Coronary artery (tissue), 2 donors: Measurements from ENCODE around the gene RALGAPA1.

Experiments
- DNase-seq: peaks from one replicate; pipeline ENCODE4 v3.0.0-alpha.2; 2017; ENCODE audit warnings: low spot score
- H3K27ac ChIP-seq, 2 donors: fragments of 200-600 bp; sonication (generic); one replicate each; pipeline ENCODE4 v1.5.1; 2016 to 2019
- H3K4me3 ChIP-seq: fragments of 200-600 bp; sonication (generic); 2 replicates; pipeline ENCODE4 v1.5.1; 2016; ENCODE audit warnings: mild to moderate bottlenecking, moderate library complexity
- TF ChIP-seq, protein P1 (sequence below): fragments of 200-600 bp; sonication (generic); IDR thresholded peaks from one replicate; pipeline ENCODE4 v1.5.1; 2019; ENCODE audit warnings: antibody characterized with exemption

RALGAPA1 gene

GRCh38 chr14:35534208-35534872 is 274.8 kb downstream of the RALGAPA1 start:
- peak overlapping the region; percentile 73 for H3K4me3 ChIP-seq
- no peak overlapping the region for H3K27ac ChIP-seq
- TF ChIP-seq, protein P1, sequence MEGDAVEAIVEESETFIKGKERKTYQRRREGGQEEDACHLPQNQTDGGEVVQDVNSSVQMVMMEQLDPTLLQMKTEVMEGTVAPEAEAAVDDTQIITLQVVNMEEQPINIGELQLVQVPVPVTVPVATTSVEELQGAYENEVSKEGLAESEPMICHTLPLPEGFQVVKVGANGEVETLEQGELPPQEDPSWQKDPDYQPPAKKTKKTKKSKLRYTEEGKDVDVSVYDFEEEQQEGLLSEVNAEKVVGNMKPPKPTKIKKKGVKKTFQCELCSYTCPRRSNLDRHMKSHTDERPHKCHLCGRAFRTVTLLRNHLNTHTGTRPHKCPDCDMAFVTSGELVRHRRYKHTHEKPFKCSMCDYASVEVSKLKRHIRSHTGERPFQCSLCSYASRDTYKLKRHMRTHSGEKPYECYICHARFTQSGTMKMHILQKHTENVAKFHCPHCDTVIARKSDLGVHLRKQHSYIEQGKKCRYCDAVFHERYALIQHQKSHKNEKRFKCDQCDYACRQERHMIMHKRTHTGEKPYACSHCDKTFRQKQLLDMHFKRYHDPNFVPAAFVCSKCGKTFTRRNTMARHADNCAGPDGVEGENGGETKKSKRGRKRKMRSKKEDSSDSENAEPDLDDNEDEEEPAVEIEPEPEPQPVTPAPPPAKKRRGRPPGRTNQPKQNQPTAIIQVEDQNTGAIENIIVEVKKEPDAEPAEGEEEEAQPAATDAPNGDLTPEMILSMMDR, result no peak
- no peak for DNase-seq

DNA sequence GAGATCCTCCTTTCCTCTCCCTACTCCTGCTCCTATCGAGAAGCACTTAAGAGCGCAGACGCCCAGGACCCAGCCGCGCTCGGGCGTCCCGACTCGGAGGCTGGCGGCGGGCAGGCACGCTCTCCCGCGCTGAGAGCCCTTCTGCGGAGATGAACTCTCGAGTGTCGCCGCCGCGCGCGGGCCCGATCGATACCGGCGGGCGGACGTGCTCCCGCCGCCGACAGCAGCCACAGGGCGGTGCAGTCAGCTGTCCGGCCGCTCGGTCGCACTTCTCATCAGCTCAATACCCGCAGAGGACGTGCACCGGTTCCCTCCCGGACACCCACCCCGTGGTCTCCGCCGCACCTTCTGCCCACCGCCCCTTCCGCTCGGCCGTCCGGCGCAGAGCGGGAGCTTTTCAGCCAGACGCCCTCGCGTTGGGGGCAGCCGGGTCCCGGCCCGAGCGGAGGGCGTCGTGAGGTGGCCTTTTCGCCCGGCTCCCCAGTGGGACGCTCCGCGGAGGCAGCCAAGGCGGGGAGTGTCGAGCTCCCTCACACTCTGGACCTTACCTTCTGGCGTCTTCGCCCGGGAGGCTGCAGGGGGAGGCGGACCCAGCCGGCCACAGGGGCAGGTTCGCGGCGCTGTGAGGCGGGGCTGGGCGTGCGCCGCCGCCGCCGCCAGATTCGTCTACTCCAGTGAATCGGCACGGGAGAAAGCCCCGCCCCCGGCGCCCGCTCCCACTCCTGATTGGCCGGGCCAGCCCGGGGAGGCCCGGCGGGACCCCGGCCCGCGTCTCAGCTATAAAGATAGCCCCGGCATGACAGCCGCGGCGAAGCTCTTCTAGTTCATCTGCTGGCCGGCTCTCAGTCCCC is 275.5 kb downstream of the RALGAPA1 start, which contains the start of gene INSM2:
INSM2 (plus strand) TSS at position 808 of the 851 bp plus-strand sequence. CDS start 89 bp downstream, outside the sequence.
- Histone ChIP-seq H3K4me3 (peak within 1 kb of the TSS; percentile 73), H3K27ac (no peak within 1 kb of the TSS)
- TF ChIP-seq, protein P1, result no peak
- DNase-seq, result no peak

DNA sequence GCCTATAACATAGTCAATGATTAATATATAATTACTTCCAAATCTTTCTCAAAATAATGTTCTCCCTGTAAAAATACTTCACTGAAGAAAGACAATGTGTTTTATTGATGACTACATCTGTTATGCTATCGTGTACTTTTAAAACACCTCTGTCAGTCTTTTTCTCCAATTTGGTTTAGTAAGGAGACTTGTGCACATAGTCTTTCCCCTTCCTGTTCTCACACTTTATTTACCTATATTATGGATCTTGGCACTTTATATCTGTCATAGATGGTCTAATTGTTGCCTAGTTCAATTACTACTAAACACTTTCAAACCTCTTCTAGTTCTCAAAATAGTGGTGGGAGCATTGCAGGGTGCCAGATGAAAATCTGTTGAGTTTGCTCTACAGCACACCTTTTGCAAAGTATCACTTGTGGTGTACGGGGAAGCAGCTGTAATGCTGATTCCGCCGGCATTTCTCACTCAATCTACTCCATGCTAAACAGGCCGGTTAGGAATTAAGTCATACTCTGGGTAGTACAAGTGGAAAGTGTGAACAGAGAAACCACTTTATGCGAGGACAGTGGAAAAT is 276.2 kb downstream of the RALGAPA1 start:
- H3K27ac ChIP-seq, result no peak overlapping the region
- DNase-seq, result no peak
- peak overlapping the region; percentile 73 for H3K4me3 ChIP-seq
- TF ChIP-seq, protein P1, result no peak

DNA sequence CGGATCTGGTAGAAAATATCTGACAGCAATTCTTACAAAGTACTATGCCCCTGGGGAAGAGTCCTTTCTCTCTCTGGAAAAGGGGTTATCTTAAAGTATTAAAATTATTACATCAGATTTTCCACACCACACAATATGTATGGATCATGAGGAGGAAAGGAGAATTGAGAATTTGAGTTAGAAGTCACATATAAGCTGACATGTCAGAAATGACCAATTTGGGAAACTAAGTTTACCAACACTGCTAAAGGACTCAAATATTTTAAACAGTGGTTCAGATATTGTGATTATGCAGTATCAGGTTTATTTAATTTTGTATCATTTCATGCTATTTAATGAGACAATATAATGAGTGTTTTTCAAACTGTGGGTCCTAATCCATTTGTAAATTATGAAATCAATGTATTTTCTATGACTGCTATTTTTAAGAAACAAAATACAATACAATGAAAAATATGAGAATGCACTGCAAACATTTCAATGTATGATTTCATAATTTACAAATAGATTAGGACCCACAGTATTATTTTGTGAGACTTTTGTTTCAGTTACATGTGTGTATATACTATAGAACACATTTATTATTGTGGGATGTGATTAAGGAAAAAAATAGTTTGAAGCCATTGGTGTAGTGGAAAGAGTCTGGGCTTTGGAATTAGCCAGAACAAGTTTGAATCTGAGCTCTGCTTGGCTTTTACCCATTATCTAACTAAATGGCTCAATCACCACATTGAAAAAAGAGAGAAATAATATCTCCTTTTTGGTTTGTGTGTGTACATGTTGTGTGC is 276.9 kb downstream of the RALGAPA1 start:
- DNase-seq, result no peak
- Histone ChIP-seq H3K27ac (no peak overlapping the region), H3K4me3 (no peak overlapping the region)
- TF ChIP-seq, protein P1, result no peak

DNA sequence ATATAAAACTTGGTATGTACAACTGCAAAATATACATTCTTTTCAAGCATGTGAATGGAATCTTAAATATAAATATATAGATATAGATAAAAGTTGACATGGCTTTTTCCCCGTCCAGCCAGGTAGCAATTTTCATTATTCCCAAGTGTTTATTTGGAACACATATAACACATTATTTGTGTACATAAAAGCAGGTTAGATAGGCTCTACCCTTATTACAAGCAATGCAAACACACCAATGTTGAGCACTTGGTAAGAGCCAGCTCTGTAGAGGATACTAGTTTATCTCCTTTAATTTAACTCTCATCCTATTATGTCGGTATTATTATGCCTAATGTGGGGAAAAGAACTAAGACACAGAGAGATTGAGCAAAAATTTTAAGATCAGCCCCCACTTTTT is 282.1 kb downstream of the RALGAPA1 start:
- H3K27ac ChIP-seq, result no peak overlapping the region
- DNase-seq, result no peak
- TF ChIP-seq, protein P1, result no peak
- H3K4me3 ChIP-seq, result no peak overlapping the region

DNA sequence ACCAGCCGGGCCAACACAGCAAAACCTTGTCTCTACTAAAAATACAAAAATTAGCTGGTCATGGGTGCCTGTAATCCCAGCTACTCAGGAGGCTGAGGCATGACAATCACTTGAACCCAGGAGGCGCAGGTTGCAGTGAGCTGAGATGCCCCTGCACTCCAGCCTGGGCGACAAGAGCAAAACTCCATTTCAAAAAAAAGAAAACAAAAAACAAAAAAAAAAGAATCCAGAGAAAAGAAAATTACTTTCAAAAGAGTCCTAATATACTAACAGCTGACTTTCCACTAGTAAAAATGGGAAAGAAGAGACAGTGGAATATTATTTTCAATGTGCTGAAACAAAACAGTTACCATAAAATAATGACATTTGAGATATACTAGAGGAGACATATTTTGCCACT is 283.4 kb downstream of the RALGAPA1 start:
- Histone ChIP-seq H3K27ac (no peak overlapping the region), H3K4me3 (no peak overlapping the region)
- no peak for DNase-seq
- TF ChIP-seq, protein P1, result no peak
